Urothelium cell line (cell line): Measurements from ENCODE around the gene JPH3.

Source experiments
- DNase-seq: peaks from one replicate; pipeline ENCODE4 v3.0.0; 2011; ENCODE audit warnings: low spot score, mixed read lengths
- FAIRE-seq: peaks from 2 replicates; lab custom pipeline; 2011; peaks lifted over from hg19 to GRCh38; lab: Jason Lieb, UNC

The JPH3 gene

DNA sequence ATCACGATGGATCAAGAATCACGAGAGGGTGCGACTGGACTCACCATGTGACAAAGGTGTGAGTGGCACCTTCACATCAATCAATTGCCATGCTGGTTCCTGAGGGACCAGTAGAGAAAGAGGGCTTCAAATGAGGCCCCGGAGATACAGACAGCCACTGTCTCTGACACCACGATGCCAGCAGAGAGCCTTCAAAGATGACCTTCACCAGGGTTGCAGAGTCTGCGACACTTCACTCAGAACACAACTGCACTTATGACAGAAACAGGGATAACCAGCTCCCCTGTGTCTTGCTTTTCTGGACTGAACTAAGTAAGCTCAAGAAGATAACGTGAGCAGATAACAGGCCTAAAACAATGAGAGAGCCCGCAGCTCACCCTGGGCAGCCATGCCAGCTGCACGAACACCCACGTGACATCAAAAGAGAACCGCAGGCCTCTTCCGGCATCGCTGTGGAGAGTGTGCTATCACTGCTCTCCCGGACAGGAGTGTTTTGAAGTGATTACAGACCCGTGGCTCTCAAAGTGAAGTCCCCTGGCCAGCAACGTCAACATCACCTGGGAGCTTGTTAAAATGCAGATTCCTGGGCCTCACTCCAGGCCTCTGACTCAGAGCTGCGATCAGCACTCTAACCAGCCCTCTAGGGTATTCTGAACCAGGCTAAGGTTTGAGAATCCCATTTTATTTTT is 127.1 kb downstream of the JPH3 start:
- FAIRE-seq (no peak), DNase-seq (no peak)

DNA sequence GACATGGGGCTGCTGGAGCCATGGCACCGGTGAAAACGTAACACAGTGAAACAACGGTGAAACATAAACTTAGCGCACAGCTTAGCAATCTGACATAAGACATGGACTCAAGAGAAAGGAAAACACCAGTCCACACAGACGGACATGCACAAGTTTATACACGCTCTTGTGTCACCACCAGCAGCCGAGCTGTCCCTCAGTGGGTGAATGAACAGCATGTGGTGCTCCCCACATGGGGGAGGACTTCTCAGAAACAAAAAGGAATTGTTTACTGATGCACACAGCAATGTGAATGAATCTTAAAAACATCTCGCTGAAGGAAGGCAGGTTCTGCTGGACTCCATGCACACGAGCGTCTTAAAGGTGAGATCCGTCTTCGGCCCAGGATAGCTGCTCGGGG is 129.3 kb downstream of the JPH3 start:
- no peak for DNase-seq
- FAIRE-seq: peak; percentile 74

DNA sequence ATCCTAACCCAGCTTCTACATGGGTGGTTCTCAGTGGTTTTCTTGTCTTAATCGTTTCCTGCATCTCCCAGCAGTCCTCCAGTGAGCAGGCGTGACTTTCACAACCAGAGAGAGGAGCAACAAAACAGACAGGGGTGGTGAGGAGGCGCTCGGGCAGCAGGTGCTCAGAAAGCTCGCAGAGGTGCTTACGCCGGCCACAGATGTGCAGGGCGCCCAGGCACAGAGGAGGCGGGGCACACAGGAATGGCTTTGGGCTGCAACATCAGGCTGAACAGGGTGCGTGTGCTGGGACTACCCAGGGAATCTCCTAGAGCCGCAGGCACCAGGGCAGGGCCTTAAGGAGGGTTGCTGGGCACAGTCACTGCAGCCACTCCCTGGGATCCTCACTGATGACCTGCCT is 130.9 kb downstream of the JPH3 start:
- DNase-seq (no peak), FAIRE-seq (no peak)

DNA sequence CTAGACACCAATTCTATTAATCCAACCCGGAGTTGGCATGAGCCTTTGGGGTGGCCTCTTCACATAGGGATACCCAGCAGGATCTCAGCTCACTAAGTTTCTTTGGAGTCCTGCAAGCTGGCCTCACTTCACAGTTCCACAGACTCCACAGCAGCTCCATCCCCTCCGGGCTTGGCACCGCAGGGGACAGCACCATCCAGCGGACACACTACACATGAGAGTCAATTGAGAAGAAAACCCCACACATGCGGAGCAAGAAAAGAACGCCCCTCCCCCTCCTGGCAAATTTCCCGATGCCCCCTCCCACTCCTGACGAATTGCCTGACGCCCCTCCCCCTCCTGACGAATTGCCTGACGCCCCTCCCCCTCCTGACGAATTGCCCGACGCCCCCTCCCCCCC is 132.3 kb downstream of the JPH3 start:
- DNase-seq: no peak
- no peak for FAIRE-seq

DNA sequence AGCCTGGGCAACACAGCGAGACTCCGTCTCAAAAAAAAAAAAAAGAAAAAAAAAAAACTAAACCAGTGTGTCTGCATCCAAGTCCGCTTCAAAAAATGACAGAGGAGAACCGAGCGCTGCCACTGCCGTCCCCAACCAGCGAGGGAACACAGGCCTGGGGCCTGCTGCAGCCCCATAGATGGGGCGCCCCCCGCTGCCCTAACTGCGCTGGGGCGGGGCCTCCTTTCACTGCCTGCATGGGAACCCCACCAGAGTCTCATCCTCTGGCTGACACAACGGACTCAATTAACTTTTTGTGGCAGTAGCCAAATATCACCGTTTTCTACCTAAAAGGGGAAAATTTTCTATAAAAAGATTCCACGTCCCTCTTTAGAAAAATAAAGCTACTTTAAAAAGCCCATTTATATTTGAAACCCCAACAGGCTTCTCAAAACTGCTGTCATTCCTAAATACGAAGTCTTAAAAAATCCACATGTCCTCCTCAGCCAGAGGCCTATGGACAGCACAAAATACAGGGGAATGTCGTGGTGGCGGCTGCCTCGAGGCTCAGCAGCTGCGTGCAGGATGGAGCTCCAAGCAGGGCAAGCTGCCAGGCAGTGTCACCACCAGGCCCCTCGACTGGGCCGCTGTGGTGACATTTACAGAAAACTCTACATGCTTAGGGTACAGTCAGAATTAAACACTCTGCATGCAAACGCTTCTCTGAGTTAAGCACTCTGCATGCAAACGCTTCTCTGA is 133.1 kb downstream of the JPH3 start:
- DNase-seq: no peak
- FAIRE-seq: no peak

DNA sequence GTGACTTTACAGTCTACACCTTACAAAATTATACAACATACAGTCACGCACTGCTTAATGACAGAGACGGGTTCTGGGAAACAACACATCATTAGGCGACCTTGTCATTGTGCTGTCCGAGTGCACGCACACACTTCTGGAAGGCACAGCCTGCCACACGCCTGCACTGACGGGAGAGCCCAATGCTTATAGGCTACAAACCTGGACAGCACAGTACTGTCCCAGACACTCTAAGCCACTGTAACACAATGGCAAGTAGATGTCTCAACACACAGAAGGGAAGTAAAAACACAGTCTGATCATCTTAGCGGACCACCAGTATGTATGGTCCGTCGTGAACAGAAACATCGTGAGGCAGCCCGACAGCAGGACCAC is 133.7 kb downstream of the JPH3 start:
- FAIRE-seq (no peak), DNase-seq (no peak)

DNA sequence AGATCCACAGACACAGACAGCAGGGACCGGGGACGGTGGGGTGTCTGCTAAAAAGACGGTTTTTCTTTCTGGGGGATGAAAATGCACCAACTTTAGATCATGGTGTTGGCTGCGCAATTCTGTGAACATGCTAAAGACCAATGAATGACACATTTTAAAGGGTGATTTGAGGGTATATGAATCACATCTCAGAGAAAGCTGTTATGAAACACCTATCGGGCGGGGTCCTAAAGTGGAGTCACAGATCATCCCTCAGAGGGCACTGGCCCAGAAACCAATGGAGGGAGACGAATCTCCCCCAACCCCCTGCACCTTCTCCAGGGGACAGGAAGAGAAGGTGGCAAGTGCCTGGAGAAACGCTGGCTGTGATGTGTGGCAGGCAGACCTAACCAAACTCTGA is 137.5 kb downstream of the JPH3 start:
- FAIRE-seq (no peak), DNase-seq (no peak)

DNA sequence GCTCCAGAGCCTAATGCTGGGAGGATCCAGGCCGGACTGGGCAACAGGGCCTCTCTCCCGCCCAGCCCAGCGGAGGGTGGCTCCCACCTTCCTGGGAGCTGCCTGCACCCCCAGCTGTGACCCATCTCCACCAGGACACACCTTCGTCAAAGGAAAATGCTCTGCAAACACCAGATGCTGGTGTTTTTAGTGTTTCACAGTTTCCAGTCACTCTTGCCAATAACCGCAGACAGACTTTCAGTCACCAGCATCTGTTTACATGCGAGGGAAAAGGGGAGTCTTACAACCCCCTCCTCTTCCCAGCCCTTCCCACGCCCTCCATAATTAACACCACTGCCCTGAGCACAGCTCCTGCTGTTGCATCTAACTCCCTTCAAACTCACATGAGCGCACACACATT is 138.1 kb downstream of the JPH3 start:
- DNase-seq (no peak), FAIRE-seq (no peak)

DNA sequence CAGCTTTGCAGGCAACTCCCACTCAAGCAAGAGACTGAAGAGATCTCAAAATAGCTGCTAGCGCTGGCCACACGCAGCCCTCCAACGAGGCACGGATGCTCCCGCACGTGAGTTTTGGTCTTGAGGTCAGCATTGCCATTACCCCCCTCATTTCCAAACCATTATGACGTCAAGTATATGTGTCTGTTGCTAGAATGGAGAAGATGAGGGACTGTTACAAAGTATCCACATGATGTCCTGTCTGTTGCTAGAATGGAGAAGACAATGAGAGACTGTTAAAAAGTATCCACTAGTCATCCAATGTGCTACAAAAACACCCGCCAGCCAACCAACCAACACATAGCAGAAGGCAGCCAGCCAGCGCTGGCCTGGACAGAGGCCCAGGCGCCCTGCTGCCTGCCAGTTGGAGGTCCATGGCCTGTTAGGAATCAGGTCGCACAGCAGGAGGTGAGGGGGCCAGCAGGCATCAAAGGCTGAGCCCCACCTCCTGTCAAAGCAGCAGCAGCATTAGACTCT is 138.7 kb downstream of the JPH3 start:
- FAIRE-seq: no peak
- DNase-seq: no peak

DNA sequence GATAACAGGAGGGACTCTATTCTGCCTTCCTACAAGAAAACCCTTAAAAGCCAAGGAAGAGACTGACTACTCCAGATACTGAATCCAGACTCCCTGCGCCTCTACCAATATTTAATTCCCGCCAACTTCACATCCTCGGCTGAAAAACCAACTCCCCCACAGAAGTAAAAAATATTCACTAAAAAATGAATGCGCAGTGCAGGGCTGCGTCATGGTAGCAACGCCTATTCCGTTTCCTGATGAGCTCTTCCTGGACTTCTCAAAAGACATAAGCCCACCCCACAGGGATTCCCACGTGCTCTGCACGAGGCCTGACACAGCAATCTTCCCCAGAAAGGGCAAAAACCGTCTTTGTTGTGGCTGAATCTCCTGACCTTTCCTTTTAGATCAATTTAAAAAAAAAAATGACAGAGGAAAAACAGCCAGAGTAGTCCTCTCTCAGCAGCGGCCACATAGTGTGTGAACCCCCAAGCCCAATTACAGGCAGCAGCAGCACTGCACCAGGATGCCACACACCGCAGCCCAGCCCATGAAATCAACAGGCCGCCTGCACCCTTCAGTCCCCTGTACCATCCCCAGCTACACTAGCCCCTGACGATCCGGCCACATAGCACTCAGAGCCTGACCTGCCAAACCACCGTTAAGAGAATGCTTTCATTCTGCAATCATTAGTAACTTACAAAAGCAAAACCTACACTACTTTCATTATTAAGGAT is 139.6 kb downstream of the JPH3 start:
- DNase-seq: no peak
- FAIRE-seq: no peak

DNA sequence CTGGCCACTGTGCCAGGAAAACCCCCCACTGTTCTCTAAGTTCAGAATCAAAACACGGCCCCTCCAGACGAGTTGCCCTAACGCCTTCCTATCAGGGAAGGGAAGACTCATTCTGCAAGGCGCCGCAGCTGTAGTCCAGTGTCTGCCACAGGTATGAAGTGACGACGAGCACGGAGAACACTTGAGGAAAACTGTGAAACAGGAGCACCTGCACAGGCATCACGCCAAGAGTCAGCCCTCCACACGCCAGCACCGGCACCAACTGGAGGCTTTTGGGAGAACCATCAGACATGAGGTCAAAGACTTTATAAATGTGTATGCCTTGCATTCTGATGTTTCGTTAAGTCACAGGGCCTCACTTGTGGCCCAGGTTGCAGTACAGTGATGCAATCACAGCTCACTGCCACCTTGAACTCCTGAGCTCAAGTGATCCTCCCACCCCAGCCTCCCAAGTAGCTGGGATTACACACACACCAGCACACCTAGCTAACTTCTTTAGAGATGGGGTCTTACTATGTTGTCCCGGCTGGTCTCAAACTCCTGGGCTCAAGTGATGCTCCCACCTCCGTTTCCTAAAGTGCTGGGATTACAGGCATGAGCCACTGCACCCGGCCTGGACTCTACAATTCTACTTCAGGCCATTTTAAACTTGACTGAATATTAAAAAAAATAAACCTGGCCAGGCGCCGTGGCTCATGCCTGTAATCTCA is 140.6 kb downstream of the JPH3 start:
- DNase-seq (no peak), FAIRE-seq (no peak)

DNA sequence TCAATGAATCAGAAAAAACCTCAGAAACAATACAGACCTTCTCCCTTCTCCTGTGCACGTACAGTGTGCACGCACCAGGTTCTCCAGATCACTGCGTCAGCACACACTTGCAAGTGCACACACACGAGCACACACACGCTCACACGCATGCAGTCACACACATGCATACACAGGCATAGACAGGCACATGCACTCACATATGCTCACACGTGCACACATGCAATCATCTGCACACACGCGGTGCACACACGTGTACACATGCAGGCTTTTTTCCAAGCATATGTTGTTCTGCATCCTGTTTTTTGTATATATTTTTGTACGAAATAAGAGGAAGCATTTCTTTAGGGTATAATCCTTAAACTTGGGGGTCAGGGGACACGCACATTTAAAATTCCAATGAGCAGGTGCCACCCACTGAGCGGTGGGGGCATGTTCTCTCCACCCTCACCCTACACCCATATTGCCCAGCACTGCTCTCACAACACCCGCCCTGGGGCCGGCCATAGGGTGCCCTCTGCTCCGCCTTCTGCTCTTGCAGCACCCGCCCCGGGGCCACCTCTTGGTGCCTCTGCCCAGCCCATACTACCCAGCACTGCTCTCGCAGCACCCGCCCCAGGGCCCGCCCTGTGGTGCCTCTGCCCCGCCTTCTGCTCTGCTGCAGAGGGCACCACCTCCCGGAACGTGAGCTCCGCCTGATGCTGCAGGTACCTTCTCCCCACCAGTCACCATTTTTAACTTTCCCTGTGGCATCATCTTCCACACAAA is 142.6 kb downstream of the JPH3 start:
- peak; percentile 74 for FAIRE-seq
- DNase-seq: no peak

DNA sequence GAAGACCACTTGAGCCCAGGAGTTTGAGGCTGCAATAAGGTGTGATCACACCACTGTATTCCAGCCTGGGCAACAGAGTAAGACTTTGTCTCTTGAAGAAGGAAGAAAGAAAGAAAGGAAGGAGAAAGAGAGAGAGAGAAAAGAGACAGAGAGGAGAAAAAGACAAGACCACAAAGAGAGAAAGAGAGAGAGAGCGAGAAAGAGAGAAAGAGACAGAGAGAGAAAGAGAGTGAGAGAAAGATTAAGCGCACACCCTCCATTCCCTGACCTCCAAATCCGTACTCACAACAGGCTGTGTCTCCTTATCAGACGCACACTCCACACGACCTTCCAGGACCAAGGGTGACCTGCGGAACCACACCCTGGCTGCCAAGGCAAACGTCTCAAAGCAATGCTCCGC is 143.9 kb downstream of the JPH3 start:
- no peak for FAIRE-seq
- DNase-seq: no peak
